HG03097 (cell line): ENCODE measurements around the gene ZCCHC24.
A peak's percentile ranks its signal among the peaks of the same experiment; 100 is the strongest.

ENCODE experiments used
- ATAC-seq: cut with Tn5 transposase; IDR thresholded peaks from one replicate; pipeline ENCODE4 v1.9.1; 2021; ENCODE audit not compliant: unreplicated experiment, low FRiP score

Gene ZCCHC24

DNA sequence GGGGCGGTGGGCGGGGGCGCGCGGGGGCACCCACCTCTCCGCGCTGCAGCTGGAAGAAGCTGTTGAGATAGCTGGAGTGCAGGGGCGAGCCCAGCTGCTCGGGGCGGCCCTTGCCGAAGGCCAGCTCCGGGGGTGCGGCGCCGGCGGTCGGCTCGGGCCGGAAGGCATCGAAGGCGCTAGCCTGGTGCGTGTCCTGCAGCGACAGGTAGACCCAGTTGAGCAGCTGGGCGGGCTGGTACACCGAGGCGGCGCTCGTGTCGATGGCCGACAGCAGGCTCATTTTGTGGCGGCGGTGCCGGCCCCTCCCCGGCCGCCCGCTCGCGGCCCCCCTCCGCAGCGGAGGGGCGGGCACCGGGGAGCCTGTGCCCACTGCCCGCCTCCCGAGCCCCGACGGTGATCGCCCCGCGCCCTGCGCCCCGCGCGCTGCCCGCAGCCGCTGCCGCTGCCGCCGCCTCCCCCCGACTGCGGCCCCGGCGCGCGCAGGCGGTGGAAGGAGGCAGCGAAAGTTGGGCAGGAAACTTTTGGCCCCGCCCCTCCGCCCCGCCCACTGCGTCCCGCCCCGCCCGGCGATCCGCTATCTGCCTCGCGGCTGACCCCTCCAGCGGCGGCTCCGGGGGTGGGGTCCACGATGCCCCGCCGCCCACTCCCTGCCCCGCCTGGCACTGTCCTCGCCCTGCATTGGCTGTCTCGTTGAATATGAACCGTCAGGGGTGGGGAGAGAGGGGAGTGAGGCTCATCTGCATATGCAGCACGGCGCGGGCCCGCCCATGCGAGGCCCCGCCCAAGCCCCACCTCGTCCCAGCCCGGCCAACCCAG lies at the start of gene ZCCHC24:
Gene ZCCHC24, minus strand, starts transcription at position 464 of the 816 bp plus-strand sequence. Its CDS starts 184 bp downstream, at position 280.
- peak; percentile 93 for ATAC-seq

DNA sequence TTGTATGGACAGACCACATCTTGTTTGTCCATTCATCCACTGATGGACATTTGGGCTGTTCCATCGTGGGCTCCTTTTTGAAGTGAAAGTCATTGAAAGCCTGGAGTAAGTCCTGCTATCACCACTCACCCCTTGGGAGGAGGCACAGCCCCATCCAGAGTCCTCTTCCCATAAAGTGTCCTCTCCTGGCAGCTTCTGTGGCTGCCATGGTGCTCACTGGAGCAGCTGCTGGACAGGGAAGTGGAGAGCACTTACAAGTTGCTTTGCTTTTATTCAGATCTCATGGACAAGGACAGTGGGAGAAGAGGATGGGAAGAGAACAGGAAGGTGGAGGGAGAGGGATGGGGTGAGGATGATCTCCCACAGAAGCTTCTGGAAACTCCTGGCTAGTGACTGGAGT lies 48.4 kb upstream of the ZCCHC24 start:
- no peak for ATAC-seq

DNA sequence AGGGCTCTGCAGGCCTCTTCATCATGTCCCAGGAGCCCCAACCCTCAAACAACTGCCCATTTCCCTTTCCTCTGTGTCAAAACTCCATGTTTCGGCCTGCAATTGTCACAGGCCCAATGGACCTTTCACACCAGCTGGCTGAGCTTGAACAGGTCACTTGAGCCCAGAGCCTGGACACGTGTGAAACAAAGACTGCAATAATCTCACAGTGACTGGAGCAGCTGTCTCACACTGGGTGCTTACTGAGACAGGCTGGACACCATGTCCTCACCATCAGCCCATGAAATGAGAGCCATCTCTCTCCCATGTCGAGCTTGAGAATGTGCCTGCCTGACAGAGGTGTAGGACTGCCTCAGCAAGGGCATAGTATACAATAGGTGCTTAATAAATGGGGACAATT lies 47.4 kb upstream of the ZCCHC24 start:
- ATAC-seq, result no peak

DNA sequence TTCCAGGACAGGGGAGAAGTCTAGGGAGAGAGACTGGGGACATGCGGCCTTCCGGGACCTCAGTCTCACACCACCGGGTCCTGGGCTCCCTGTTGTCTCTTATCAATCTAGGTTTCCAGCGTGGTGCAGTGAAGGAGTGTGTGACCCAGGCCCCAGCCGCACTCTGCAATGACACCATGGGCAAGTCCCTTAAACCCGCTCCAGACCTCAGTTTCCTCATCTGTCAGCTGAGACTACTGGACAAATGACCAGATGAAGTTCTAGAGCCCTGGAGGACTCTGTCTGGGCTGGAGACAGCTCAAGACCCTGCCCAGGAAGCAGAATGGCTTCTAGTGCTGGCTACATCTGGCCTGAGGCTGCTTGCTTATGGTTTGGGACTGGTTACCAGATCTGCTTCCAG lies 46.8 kb upstream of the ZCCHC24 start:
- ATAC-seq, result no peak

DNA sequence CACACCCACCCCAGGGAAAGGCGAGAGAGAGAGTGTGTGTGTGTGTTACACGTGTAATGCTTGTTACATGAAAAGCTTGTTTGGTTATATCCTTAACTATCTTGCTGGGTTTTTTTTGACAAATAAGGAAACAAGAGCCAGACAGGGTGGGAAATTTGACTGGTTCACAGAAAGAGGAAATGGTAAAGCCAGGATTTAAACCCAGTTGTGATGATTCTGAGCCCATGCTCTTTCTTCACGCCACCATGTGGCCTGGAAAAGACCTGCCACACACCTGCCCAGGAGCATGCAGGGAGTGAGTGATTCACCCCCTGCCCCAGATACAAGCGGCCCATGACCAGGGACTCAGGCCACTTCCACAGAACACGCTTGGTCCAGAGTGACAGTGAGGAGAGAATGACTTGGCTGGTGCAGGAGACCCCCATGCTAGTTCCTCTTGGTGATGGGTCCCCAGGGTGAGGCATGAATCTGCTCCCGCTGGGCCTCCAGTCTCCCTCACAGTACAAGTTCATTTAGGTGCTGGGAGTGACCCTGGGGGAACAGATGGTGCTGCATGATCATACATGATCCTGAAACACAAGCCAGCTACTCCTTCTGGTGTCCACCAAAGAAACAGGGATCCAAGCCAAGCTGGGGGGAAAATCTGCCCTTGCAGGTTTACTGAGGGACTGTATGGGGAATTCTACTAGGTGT lies 45.9 kb upstream of the ZCCHC24 start:
- ATAC-seq, result no peak

DNA sequence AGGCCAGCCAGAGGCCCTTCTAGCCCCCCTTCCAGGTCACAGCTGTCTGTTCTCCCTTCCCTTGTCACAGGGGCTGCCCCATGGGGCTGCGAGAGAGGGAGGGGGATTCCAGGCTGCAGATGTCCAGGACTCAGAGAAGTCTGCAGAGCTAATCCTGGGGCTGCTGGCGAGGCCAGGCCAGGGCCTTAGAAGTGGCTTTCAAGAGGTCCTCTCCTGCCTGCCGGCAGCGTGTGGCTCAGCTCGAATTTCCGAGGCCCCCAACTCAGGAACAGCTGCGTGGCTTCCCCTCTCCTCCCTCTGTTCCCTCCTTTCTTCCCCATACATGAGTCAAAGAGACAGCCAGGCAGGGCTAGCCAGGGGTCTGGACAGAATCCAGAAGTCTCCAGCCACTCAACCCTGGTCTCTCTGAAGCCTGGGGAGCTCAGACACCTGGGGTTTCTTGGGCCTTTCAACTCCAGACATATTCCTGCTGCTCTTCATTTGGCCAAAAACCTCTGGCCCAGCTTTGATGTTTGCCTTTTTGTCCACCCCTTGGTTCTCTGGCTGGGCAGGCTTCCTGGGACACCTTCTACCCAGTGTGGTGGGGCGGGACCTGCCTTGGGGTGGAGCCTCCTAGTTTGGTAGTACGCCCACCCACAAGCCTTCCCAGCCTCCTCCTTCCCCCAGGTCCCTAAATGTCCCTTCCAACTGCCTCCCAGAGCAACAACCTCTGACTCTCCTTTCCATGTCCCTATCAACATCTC lies 45.1 kb upstream of the ZCCHC24 start:
- no peak for ATAC-seq

DNA sequence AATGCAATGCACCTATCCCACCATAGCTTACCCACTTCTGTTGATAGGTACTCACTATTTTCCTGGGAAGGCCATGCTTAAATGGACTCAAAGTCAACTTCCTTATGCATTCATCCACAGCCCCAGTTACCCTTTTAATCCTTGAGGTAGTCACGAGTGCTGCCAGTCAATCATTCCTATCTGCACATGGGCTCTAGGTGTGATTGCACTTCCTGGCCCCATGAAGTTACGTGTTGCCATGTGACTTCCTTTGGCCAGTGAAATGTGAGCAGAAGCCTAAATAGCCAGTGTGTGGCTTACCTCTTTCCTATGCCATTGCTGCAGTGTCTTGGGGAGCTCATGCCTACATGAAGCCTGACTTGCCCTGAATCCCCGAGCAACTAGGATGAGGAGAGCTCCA lies 43.4 kb upstream of the ZCCHC24 start:
- ATAC-seq, result no peak

DNA sequence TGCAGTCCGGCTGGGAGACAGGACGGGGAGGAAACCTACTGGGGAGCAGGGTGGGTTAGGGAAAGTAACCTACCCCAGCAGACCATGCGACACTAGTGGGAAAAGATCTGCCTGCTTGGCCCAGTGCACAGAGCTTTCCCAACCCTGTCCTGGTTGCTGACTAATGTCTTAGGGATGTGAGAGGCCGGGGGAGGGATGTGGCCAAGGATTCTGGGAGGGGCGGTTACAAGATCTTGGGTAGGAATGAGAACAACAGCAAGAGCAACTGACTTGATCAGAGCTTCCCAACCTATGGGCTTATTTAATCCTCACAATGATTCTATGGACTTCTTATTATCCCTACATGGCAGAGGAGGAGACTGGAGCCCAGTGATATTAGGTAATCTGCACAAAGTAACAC lies 42.9 kb upstream of the ZCCHC24 start:
- no peak for ATAC-seq

DNA sequence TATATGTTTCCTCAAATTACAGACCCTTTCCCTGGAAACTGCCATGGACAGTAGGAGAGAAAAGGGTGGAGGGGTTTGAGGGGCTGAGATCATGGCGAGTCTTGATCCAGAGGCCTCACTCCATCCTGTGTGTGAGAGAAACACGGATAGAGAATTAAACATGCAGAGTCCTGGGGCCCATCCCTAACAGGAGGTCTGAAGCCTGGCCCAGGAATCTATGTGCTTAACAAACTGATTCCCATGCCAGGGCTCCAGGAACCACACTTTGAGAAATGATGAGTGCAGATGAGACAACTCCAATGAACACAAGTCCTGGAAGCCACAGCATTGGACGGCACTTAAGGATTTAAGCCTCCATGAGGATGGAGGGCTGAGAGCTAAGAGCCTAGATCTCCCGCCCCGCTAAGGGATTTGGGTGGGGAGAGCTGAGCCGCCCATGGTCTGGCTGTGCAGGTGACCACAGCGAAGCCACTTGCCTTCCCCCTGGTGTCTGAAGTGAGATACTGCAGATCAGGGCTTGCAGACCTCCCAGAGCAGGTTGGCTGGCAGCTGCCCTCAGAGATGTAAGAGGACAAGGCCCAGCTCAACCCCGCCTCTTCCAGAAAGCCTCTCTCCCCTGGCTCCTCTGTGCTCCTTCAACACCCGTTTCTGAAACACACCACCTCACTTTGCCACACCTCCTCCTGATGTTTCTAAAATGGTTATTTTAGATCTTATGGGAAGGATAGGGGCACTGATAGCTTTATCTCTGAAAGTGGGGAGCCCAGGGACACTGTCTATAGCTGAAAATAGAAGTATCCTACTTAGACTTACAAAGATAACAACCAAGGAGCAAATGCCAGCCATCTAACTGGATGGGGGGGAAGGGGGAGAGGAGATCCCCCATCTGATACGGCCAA lies 42.1 kb upstream of the ZCCHC24 start:
- ATAC-seq, result peak; percentile 55

DNA sequence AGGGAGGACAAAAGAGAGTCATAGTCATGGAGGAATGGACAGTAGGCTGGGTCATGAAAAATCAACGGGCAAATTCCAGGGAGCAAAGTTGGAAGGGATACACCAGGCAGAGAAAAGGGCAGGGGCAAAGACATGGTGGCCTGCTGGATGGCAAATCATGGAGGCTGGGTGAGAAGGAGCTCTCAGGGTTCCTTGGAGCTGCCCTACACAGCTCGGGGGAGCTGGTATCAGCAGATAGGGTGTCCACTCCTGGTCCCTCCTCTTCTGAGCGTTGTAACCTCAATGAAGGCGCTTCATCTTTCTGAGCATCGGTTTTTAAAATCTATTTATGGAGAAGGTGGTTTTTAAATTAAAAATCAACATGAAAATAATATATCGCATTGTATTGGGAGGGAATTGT lies 39.1 kb upstream of the ZCCHC24 start:
- no peak for ATAC-seq

DNA sequence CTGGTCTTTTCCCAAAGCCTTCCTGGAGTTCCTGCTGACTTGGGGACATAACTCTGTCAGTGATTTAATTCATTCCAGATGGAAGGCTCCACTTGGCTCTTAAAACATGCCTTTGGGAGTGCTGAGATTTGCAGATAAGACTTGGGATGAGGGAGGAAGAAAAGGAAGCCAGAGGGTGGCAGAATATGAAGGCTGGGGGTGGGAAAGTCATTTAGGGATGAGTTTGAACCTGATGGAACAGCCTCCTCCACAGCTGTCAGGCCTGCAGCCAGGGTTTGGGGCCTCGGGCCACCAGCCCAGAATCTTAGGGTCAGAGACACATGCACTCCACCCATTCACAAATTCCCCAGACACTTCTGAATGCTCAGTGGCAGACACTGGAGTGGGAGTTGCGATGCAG lies 38.5 kb upstream of the ZCCHC24 start:
- ATAC-seq, result no peak

DNA sequence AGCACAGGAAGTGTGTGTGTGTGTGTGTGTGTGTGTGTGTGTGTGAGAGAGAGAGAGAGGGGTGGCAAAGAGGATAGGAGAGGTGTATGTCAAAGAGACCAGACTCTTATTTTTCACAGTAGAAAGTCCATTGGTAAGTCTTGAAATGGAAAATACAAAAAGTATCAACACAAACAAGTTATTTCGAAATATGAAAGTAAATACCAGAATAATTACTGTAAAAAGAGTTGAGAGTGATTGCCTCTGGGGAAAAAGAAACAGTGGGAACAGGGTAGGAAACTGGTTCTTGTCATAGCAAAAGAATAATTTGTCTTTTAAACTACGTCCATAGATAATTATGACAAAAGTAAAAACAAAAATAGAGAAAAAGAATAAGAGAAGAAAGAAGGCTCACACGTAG lies 37.9 kb upstream of the ZCCHC24 start:
- ATAC-seq, result no peak

DNA sequence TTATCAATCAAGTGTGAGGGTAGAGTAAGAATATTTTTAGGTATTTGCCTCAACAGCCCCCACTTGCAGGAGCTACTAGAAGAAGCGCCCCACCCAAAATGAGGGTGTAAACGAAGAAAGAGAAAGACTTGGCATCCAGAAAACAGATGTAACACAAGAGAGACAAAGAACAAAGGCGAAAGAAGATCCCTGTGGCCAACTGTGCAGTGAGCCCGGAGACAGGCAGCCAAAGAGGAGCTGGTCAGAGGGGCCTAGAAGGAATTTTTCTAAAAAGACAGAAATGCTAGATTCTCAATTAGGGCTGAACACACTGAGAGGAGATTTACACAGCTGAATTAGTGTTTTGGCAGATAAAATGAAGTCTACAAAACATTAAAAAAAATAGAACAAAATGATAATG lies 37.3 kb upstream of the ZCCHC24 start:
- ATAC-seq, result no peak

DNA sequence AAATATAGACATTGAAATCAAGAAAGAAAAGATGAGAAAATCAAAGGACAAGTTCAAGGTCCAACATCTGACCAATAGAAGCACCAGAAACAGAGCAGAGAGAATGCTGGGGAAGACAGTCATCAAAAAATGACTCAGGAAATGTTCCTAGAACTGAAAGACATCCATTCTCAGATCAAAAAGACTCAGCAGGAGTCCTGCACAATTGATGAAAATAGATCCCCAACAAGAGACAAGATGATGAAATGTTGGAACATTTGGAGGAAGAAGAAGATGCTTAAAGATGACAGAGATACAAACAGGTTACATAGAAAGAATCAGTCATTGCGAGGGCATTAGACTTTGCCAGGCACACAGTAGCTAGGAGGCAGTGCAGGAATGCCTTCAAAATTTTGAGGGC lies 36.9 kb upstream of the ZCCHC24 start:
- no peak for ATAC-seq

DNA sequence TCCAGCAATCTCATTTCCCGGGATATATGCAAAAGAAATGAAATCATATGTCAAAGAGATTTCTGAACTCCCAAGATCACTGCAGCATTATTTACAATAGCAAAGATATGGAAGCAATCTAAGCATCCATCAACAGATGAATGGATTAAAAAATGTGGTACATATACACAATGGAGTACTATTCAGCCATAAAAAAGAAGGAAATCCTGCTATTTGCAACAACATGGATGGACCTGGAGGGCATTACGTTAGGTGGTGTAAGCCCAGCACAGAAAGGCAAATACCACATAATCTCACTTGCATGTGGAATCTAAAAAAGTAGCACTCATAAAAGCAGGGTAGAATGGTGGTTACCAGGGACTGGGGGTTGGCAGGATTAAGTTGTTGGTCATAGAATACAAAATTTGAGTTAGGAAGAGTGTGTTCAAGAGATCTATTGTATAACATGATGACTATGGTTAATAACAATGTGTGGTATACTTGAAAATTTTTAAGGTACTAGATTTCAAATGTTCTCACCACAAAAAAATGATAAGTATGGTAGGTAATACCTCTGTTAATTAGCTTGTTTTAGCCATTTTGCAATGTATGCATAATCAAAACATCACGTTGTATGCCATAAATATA lies 34.0 kb upstream of the ZCCHC24 start:
- ATAC-seq, result no peak

DNA sequence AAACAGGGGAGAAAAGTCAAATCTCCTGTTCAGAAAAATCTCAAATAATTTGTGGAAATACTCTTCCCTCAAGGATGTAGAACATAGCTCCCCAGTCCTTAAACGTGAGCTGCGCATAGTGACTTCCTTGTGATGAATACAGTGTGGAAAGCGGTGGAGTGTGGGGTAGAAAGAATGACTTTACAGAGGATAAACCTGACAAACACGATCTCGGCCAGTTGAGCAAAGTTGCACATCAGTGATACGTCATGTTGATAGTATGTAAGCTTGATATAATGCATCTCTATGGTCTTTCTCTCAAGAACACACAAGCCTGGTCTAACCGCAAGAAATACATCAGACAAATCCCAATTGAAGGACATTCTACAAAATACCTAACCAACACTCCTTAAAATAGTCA lies 32.0 kb upstream of the ZCCHC24 start:
- no peak for ATAC-seq

DNA sequence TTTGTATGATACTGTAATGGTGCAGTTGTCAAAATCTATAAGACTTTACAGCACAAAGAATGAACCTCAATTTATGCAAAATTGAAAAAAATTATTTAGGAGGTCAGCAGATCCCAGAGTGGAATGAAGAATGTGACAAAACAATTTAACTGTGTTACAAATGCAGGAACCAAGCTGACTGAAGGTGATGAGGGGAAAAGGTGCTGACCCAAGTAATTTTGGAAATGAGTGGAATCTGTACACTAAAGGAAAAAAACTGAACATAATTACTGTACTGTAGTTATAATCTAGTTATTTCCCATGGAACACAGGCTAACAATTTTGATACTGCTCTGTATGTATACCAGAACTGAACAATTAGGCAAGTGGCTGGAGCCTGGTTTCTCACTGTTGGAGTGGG lies 31.2 kb upstream of the ZCCHC24 start:
- ATAC-seq, result no peak

DNA sequence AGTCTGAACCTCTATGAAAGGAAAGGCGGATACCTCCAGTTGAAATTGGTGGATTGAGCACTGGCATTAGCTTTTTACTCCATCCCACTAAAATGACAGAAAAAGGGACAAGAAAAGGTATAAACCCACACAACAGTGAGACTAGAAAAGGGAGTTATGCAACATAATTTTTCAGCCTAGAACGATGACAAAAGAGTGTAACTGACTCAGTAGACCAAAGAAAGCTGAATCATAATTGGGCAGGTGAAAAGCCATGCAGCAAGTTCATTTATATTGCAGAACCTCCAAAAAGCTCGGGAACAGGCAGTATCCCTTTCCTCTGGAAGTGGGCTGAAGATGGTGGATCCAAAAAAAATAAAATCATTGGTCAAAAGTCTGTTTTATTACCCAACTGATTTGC lies 30.5 kb upstream of the ZCCHC24 start:
- ATAC-seq, result no peak

DNA sequence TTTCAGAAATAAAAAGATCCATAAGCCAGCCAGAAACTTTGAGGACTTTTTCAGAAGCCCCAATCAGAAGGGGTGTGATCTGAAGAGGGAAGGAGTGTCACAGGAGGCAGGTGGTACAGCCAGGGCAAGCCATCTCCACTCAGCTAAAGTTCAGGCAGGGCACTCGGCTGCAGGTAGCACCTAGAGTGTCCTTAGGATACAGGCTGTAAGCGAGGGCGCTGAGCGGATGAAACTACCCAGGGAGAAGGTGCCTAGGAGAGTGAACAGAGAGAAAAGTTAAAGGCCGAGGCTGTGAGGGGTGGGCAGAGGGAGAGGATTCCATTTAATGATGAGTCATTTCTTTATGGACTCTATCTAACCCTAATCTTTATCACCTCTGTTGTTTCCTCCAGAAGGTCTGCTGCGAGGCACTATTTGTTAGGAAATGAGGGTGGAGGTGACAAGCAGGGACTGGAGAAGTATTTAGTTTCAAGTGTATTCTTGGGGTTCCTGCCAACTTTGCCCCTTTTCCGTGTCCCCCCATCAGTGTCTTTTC lies 29.8 kb upstream of the ZCCHC24 start:
- no peak for ATAC-seq
